ENCODE measurements around the gene STAT5B. TPM values are rescaled to one million over a fixed set of nuclear protein-coding genes. Genes with fewer than 3 reads are reported as not detected.
A peak's percentile ranks its signal among the peaks of the same experiment; 100 is the strongest.

Gene STAT5B
- total and polyA plus RNA-seq, 5 donors from 2014 or later, result 109 to 241 (median 114) TPM

DNA sequence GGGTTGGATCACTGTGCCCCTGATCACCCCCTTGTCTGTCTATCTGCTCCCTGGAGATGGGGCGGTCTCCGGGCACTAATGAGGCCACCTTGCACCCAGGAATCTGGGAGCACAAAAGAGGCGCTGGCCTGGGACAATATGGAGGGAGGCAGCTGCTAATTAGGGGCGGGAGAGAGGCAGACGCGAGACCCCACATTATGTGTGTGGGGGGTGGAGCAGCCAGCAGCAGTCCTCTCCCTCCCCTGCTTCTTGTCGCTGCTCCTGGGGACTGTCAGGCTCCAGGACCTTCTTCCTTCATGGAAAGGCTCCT, 90.6 kb downstream of the STAT5B start:
- DNase-seq, result no peak
- H3K4me3 Mint-ChIP-seq, result peak overlapping the region in 2 of 4 donors; percentile 26 to 86
- ATAC-seq (ENCODE audit: low read depth in 2 of 2), result no peak
- Histone ChIP-seq H3K27ac (ENCODE audit: insufficient read depth, low read length, poor library complexity, severe bottlenecking) (no peak overlapping the region), H3K36me3 (ENCODE audit: control insufficient read depth, insufficient read depth, low read length) (no peaks in the 10 kb centered on the region), H3K4me3 (ENCODE audit: low read depth, low read length) (no peak overlapping the region), H3K9me3 (ENCODE audit: control insufficient read depth in 2 of 2, low read length in 2 of 2) (no peaks in the 10 kb centered on the region), H3K4me1 (ENCODE audit: control insufficient read depth, insufficient read depth, low read length, poor library complexity, severe bottlenecking) (peaks cover 32% of the 10 kb centered on the region), H3K27me3 (ENCODE audit: control insufficient read depth, insufficient read depth, low read length) (no peaks in the 10 kb centered on the region)
- H3K4me1 Mint-ChIP-seq, result peaks cover 5 to 46% (median 21%) of the 10 kb centered on the region in 4 donors
- H3K9me3 Mint-ChIP-seq, result peaks cover 0 to 1% (median 0%) of the 10 kb centered on the region in 7 donors
- H3K36me3 Mint-ChIP-seq, result peaks cover 4% of the 10 kb centered on the region
- H3K27me3 Mint-ChIP-seq, result peaks cover 7% of the 10 kb centered on the region
- H3K27ac Mint-ChIP-seq, result no peak overlapping the region

DNA sequence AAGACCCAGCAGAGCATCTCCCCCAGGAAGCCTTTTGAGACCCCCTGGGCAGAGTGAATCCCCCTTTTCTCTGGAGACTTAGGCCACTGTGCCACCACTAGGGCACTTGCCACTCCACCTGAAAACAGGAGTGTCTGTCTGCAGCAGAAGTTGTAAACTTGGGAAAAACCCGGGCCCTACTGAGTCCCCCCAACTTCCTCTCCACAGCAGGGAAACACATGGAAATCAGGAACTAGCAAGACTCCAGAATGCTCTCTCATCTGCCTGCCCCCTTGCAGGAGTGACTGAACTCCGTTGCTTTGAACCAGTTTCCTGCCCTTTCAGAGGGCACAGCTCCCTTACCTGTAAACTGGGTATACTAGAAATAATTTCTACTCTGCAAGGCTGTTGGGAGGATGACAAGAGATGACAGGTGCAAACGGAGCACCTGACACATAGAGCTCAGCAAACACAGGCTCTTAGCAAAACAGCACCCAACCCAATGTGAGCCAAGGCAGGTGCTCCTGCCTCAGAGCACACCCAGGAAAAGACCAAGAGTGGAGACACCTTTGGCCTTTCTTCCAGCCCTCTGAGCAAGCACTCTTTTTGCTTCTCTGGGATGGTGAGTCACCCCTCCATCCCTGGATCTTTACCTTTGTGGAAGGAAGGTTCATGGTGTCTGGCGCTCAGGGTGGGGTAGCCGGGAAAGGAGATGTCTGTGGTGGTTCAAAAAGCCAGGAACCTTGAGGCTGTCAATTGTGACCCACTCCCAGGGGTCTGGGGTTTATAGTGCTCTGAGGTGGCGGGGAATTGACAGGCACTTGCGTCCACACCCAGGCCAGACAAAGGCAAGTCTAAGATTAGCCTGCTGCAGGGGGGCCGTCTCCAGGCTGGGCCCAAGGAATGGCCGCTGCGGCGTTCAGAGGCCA, 91.2 kb downstream of the STAT5B start, which contains the start of gene HCRT:
HCRT (minus strand) TSS at position 740 of the 908 bp plus-strand sequence; CDS start at position 653, 87 bp downstream.
- ATAC-seq (ENCODE audit: low read depth in 2 of 2) (no peak), DNase-seq (peak in 1 of 3 donors; percentile 33)
- peaks cover 5 to 49% (median 21%) of the 10 kb centered on the region in 4 donors for H3K4me1 Mint-ChIP-seq

DNA sequence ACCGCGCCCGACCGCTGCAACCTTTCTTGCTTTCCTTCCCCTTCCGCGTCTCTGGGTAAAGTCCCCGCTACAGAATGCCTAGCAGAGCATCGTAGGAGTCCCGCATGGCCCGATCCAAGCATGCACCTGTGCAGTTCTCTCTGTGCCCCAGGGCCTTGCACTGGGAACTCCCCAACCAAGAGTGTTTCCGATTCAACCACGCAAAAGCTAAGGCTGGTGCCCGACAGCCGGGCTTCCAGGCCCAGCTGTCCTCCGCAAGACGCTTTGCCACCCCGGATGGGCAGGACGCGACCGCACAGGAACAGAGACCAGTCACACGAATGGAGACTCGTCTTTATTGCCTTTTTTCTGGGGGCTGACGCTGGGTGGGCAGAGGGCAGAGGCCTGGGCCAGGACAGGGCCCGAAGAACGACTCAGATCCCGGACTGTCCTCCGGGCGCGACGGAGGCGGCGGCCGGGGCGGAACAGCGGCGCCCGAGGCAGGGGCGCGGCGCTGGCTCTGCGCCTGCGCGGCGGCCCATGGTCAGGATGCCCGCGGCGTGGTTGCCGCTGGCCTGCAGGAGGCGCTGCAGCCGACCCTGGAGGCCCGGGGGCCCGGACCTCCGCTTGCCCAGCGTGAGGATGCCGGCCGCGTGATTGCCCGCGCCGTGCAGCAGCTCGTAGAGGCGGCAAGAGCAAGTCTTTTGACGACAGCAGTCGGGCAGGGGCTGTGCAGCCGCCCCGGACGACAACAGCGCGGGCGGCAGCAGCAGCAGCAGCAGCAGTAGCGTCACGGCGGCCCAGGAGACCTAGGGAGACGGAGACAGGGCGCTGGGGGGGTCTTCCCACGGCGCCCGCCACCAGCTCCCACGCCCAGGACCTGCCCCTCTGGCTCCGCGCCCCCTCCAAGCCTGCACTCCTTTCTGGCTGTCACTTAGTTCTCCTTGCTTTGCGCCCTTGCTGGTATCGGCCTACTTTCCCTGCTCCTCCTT, 92.2 kb downstream of the STAT5B start:
- H3K27ac ChIP-seq (ENCODE audit: insufficient read depth, low read length, poor library complexity, severe bottlenecking), result peak overlapping the region; percentile 75
- peaks cover 46% of the 10 kb centered on the region for H3K4me1 ChIP-seq (ENCODE audit: control insufficient read depth, insufficient read depth, low read length, poor library complexity, severe bottlenecking)
- no peaks in the 10 kb centered on the region for H3K36me3 Mint-ChIP-seq
- H3K36me3 ChIP-seq (ENCODE audit: control insufficient read depth, insufficient read depth, low read length), result no peaks in the 10 kb centered on the region
- peaks cover 12% of the 10 kb centered on the region for H3K27me3 Mint-ChIP-seq
- ATAC-seq (ENCODE audit: low read depth in 2 of 2) (peak; percentile 63 to 64), DNase-seq (peak; percentile 67 to 82 (median 73))
- peak overlapping the region; percentile 86 to 99 (median 91) for H3K27ac Mint-ChIP-seq
- H3K4me1 Mint-ChIP-seq, result peaks cover 10 to 58% (median 27%) of the 10 kb centered on the region in 4 donors
- H3K9me3 ChIP-seq (ENCODE audit: control insufficient read depth in 2 of 2, low read length in 2 of 2), result no peaks in the 10 kb centered on the region
- peaks cover 0 to 1% (median 0%) of the 10 kb centered on the region in 7 donors for H3K9me3 Mint-ChIP-seq
- no peaks in the 10 kb centered on the region for H3K27me3 ChIP-seq (ENCODE audit: control insufficient read depth, insufficient read depth, low read length)
- peak overlapping the region; percentile 86 to 95 (median 93) for H3K4me3 Mint-ChIP-seq
- H3K4me3 ChIP-seq (ENCODE audit: low read depth, low read length), result peak overlapping the region; percentile 78

More for the DNA sequence above, 91.2 kb downstream of the STAT5B start, which contains the start of gene HCRT:
- Histone ChIP-seq H3K9me3 (ENCODE audit: control insufficient read depth in 2 of 2, low read length in 2 of 2) (no peaks in the 10 kb centered on the region), H3K4me1 (ENCODE audit: control insufficient read depth, insufficient read depth, low read length, poor library complexity, severe bottlenecking) (peaks cover 37% of the 10 kb centered on the region), H3K36me3 (ENCODE audit: control insufficient read depth, insufficient read depth, low read length) (no peaks in the 10 kb centered on the region), H3K27me3 (ENCODE audit: control insufficient read depth, insufficient read depth, low read length) (no peaks in the 10 kb centered on the region), H3K4me3 (ENCODE audit: low read depth, low read length) (no peak within 1 kb of the TSS), H3K27ac (ENCODE audit: insufficient read depth, low read length, poor library complexity, severe bottlenecking) (peak within 1 kb of the TSS; percentile 75)
- H3K4me3 Mint-ChIP-seq, result peak within 1 kb of the TSS; percentile 86 to 95 (median 93)
- H3K36me3 Mint-ChIP-seq, result no peaks in the 10 kb centered on the region
- H3K9me3 Mint-ChIP-seq, result peaks cover 0 to 1% (median 0%) of the 10 kb centered on the region in 7 donors
- H3K27me3 Mint-ChIP-seq, result peaks cover 8% of the 10 kb centered on the region
- peak within 1 kb of the TSS; percentile 82 to 95 (median 86) for H3K27ac Mint-ChIP-seq

GRCh38 chr17:42182927-42183734, 93.1 kb downstream of the STAT5B start:
- Mint-ChIP-seq H3K27me3 (peaks cover 12% of the 10 kb centered on the region), H3K27ac (peak overlapping the region; percentile 75 to 99 (median 91)), H3K4me1 (peaks cover 15 to 66% (median 31%) of the 10 kb centered on the region in 4 donors), H3K9me3 (peaks cover 0 to 1% (median 0%) of the 10 kb centered on the region in 7 donors), H3K36me3 (no peaks in the 10 kb centered on the region), H3K4me3 (peak overlapping the region; percentile 86 to 95 (median 93))
- Histone ChIP-seq H3K27me3 (ENCODE audit: control insufficient read depth, insufficient read depth, low read length) (no peaks in the 10 kb centered on the region), H3K4me1 (ENCODE audit: control insufficient read depth, insufficient read depth, low read length, poor library complexity, severe bottlenecking) (peaks cover 54% of the 10 kb centered on the region), H3K36me3 (ENCODE audit: control insufficient read depth, insufficient read depth, low read length) (no peaks in the 10 kb centered on the region), H3K27ac (ENCODE audit: insufficient read depth, low read length, poor library complexity, severe bottlenecking) (peak overlapping the region; percentile 75), H3K4me3 (ENCODE audit: low read depth, low read length) (peak overlapping the region; percentile 78), H3K9me3 (ENCODE audit: control insufficient read depth in 2 of 2, low read length in 2 of 2) (no peaks in the 10 kb centered on the region)
- ATAC-seq (ENCODE audit: low read depth in 2 of 2) (no peak), DNase-seq (no peak)

- Histone ChIP-seq H3K9me3 (ENCODE audit: control insufficient read depth in 2 of 2, low read length in 2 of 2) (no peaks in the 10 kb centered on the region), H3K4me1 (ENCODE audit: control insufficient read depth, insufficient read depth, low read length, poor library complexity, severe bottlenecking) (peaks cover 54% of the 10 kb centered on the region), H3K27ac (ENCODE audit: insufficient read depth, low read length, poor library complexity, severe bottlenecking) (no peak overlapping the region), H3K36me3 (ENCODE audit: control insufficient read depth, insufficient read depth, low read length) (no peaks in the 10 kb centered on the region), H3K27me3 (ENCODE audit: control insufficient read depth, insufficient read depth, low read length) (no peaks in the 10 kb centered on the region), H3K4me3 (ENCODE audit: low read depth, low read length) (peak overlapping the region; percentile 57)
- peaks cover 0 to 2% (median 0%) of the 10 kb centered on the region in 7 donors for H3K9me3 Mint-ChIP-seq
- no peak overlapping the region for H3K27ac Mint-ChIP-seq
- peaks cover 12% of the 10 kb centered on the region for H3K27me3 Mint-ChIP-seq
- no peaks in the 10 kb centered on the region for H3K36me3 Mint-ChIP-seq
- H3K4me1 Mint-ChIP-seq, result peaks cover 15 to 69% (median 31%) of the 10 kb centered on the region in 4 donors
- H3K4me3 Mint-ChIP-seq, result peak overlapping the region; percentile 62 to 86 (median 76)
- DNase-seq (no peak), ATAC-seq (ENCODE audit: low read depth in 2 of 2) (no peak)
Measured at GRCh38 chr17:42181851-42182207, 94.4 kb downstream of the STAT5B start.

GRCh38 chr17:42180922-42181850, 95.0 kb downstream of the STAT5B start, which contains the start of gene KCNH4:
KCNH4 (minus strand) TSS chr17:42181142; CDS start chr17:42180945, 197 bp downstream.
- Histone ChIP-seq H3K9me3 (ENCODE audit: control insufficient read depth in 2 of 2, low read length in 2 of 2) (no peaks in the 10 kb centered on the region), H3K27me3 (ENCODE audit: control insufficient read depth, insufficient read depth, low read length) (no peaks in the 10 kb centered on the region), H3K27ac (ENCODE audit: insufficient read depth, low read length, poor library complexity, severe bottlenecking) (no peak within 1 kb of the TSS), H3K36me3 (ENCODE audit: control insufficient read depth, insufficient read depth, low read length) (no peaks in the 10 kb centered on the region), H3K4me3 (ENCODE audit: low read depth, low read length) (peak within 1 kb of the TSS; percentile 57), H3K4me1 (ENCODE audit: control insufficient read depth, insufficient read depth, low read length, poor library complexity, severe bottlenecking) (peaks cover 54% of the 10 kb centered on the region)
- H3K27me3 Mint-ChIP-seq, result peaks cover 12% of the 10 kb centered on the region
- H3K4me1 Mint-ChIP-seq, result peaks cover 15 to 69% (median 31%) of the 10 kb centered on the region in 4 donors
- DNase-seq, result peak; percentile 79 to 89 (median 85)
- peak within 1 kb of the TSS; percentile 64 to 86 (median 78) for H3K4me3 Mint-ChIP-seq
- H3K27ac Mint-ChIP-seq, result no peak within 1 kb of the TSS
- no peaks in the 10 kb centered on the region for H3K36me3 Mint-ChIP-seq
- peaks cover 0 to 2% (median 0%) of the 10 kb centered on the region in 7 donors for H3K9me3 Mint-ChIP-seq
- ATAC-seq (ENCODE audit: low read depth in 2 of 2), result peak; percentile 62 to 63

All from CD4-positive, CD25-positive, alpha-beta regulatory T cell (primary cell).